SK-N-SH treated with all-trans-retinoic acid at 6 μM for 48 hours (cell line): ENCODE results near the gene IFIT3.

Experiments used
- ATAC-seq: fragments of 200-7000 bp; cut with Tn5 transposase; 3 replicates; pipeline ENCODE4 v1.9.1; 2020; ENCODE audit warnings: mild to moderate bottlenecking, moderate library complexity
- ARNTL ChIP-seq: fragments of 450-650 bp; formaldehyde crosslinking; IDR thresholded peaks from 2 replicates; pipeline ENCODE4 v1.5.0; 2020; ENCODE audit warnings: low read depth, mild to moderate bottlenecking, moderate library complexity, borderline replicate concordance
- BACH2 ChIP-seq: fragments of 250-450 bp; sonication (Bioruptor Pico); IDR thresholded peaks from 2 replicates; pipeline ENCODE4 v1.9.0; 2021; ENCODE audit warnings: mild to moderate bottlenecking, borderline replicate concordance
- CSDC2 ChIP-seq: fragments of 250-450 bp; sonication (Bioruptor Pico); IDR thresholded peaks from 2 replicates; pipeline ENCODE4 v1.5.0; 2020; ENCODE audit warnings: mild to moderate bottlenecking, moderate library complexity
- ESRRG ChIP-seq: fragments of 250-450 bp; sonication (Bioruptor Pico); IDR thresholded peaks from 2 replicates; pipeline ENCODE4 v1.6.1; 2021; ENCODE audit warnings: mild to moderate bottlenecking
- GLIS3 ChIP-seq: fragments of 250-450 bp; sonication (Bioruptor Pico); IDR thresholded peaks from 2 replicates; pipeline ENCODE4 v1.5.0; 2020; ENCODE audit warnings: mild to moderate bottlenecking, moderate library complexity
- ISL1 ChIP-seq: fragments of 250-450 bp; sonication (Bioruptor Pico); IDR thresholded peaks from 2 replicates; pipeline ENCODE4 v2.1.2; 2022; ENCODE audit warnings: mild to moderate bottlenecking, moderate library complexity
- OSR1 ChIP-seq: fragments of 250-450 bp; sonication (Bioruptor Pico); IDR thresholded peaks from 2 replicates; pipeline ENCODE4 v1.8.0; 2022; ENCODE audit warnings: moderate library complexity, mild to moderate bottlenecking, inconsistent platforms
- PATZ1 ChIP-seq: fragments of 250-450 bp; sonication (Bioruptor Pico); IDR thresholded peaks from 2 replicates; pipeline ENCODE4 v1.8.0; 2020; ENCODE audit warnings: mild to moderate bottlenecking, moderate library complexity, borderline replicate concordance
- PPARA ChIP-seq: fragments of 250-450 bp; sonication (Bioruptor Pico); IDR thresholded peaks from 2 replicates; pipeline ENCODE4 v1.5.0; 2020; ENCODE audit warnings: mild to moderate bottlenecking, borderline replicate concordance
- RARB ChIP-seq: fragments of 250-450 bp; sonication (Bioruptor Pico); IDR thresholded peaks from 2 replicates; pipeline ENCODE4 v1.8.0; 2021; ENCODE audit warnings: mild to moderate bottlenecking, moderate library complexity
- SNAI2 ChIP-seq: fragments of 250-450 bp; sonication (Bioruptor Pico); IDR thresholded peaks from 2 replicates; pipeline ENCODE4 v1.5.0; 2020; ENCODE audit warnings: mild to moderate bottlenecking, moderate library complexity
- TCF4 ChIP-seq: fragments of 250-450 bp; sonication (Bioruptor Pico); IDR thresholded peaks from 2 replicates; pipeline ENCODE4 v1.8.0; 2021; ENCODE audit warnings: mild to moderate bottlenecking, moderate library complexity, borderline replicate concordance
- TOX ChIP-seq: fragments of 250-450 bp; sonication (Bioruptor Pico); IDR thresholded peaks from 2 replicates; pipeline ENCODE4 v1.8.0; 2021; ENCODE audit warnings: mild to moderate bottlenecking, moderate library complexity, borderline replicate concordance
- TSHZ2 ChIP-seq: fragments of 250-450 bp; sonication (Bioruptor Pico); IDR thresholded peaks from 2 replicates; pipeline ENCODE4 v1.5.0; 2020; ENCODE audit warnings: mild to moderate bottlenecking, moderate library complexity
- ZC3H10 ChIP-seq: fragments of 250-450 bp; sonication (Bioruptor Pico); IDR thresholded peaks from 2 replicates; pipeline ENCODE4 v1.5.1; 2021; ENCODE audit warnings: mild to moderate bottlenecking, moderate library complexity
- ZFP3 ChIP-seq: fragments of 250-450 bp; sonication (Bioruptor Pico); IDR thresholded peaks from 2 replicates; pipeline ENCODE4 v1.5.0; 2020; ENCODE audit warnings: mild to moderate bottlenecking, moderate library complexity
- ZFP30 ChIP-seq: fragments of 450-650 bp; formaldehyde crosslinking; IDR thresholded peaks from 2 replicates; pipeline ENCODE4 v1.5.0; 2022; ENCODE audit warnings: mild to moderate bottlenecking, moderate library complexity
- ZNF565 ChIP-seq: fragments of 450-650 bp; formaldehyde crosslinking; conservative IDR thresholded peaks from 2 replicates; pipeline ENCODE4 v1.5.0; 2020; ENCODE audit warnings: low read depth, mild to moderate bottlenecking, moderate library complexity
- ZNF70 ChIP-seq: fragments of 450-650 bp; formaldehyde crosslinking; IDR thresholded peaks from 2 replicates; pipeline ENCODE4 v1.5.0; 2020; ENCODE audit warnings: mild to moderate bottlenecking, moderate library complexity
- ZNF8 ChIP-seq: fragments of 450-650 bp; formaldehyde crosslinking; IDR thresholded peaks from 2 replicates; pipeline ENCODE4 v1.5.0; 2020; ENCODE audit warnings: mild to moderate bottlenecking, moderate library complexity
- TF ChIP-seq, protein P1 (sequence below): fragments of 250-450 bp; sonication (Bioruptor Pico); IDR thresholded peaks from 2 replicates; pipeline ENCODE4 v1.5.1; 2021; ENCODE audit warnings: mild to moderate bottlenecking, moderate library complexity
- TF ChIP-seq, protein P2 (sequence below): fragments of 250-450 bp; sonication (Bioruptor Pico); IDR thresholded peaks from 2 replicates; pipeline ENCODE4 v1.5.1; 2020; ENCODE audit warnings: low read depth, mild to moderate bottlenecking, moderate library complexity
- TF ChIP-seq, protein P3 (sequence below): fragments of 250-450 bp; sonication (Bioruptor Pico); IDR thresholded peaks from 2 replicates; pipeline ENCODE4 v1.8.0; 2021; ENCODE audit warnings: low read depth, mild to moderate bottlenecking, moderate library complexity, borderline replicate concordance

Gene IFIT3

DNA sequence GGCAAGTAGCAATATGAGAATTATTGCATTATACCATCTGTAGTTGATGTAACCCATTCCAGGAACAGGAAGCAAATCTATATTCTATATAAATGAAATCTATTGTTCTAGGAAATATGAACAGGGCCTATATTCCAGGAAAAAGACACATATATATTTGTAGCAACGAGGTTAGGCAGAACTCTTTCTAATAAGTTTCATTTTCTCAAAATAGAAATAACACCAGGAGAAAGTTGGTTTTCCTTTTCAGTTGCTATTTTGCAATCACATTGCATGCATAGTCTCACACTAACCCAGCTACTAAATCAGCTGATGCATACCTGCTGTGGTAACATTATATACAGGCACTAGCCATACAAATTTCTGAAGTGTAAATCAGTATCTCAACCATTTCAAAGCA lies 32.2 kb upstream of the IFIT3 start (continued):
- TF ChIP-seq, protein P1, sequence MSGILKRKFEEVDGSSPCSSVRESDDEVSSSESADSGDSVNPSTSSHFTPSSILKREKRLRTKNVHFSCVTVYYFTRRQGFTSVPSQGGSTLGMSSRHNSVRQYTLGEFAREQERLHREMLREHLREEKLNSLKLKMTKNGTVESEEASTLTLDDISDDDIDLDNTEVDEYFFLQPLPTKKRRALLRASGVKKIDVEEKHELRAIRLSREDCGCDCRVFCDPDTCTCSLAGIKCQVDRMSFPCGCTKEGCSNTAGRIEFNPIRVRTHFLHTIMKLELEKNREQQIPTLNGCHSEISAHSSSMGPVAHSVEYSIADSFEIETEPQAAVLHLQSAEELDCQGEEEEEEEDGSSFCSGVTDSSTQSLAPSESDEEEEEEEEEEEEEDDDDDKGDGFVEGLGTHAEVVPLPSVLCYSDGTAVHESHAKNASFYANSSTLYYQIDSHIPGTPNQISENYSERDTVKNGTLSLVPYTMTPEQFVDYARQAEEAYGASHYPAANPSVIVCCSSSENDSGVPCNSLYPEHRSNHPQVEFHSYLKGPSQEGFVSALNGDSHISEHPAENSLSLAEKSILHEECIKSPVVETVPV (CRISPR knock-in tag) = no peak

DNA sequence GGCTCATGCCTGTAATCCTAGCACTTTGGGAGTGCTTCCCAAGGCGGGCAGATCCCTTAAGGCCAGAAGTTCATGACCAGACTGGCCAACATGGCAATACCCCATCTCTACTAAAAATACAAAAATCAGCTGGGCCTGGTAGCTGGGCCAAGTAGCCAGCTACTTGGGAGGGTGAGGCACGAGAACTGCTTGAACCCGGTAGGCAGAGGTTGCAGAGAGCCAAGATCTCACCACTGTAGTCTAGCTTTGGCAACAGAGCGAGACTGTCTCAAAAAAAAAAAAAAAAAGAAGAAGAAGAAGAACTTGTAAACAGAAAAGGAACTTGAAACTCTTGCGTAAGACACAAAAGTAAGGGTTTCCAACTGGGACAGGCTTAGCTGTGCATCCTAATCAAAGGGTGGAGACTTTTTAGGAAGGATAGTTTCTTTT lies 31.6 kb upstream of the IFIT3 start:
- TF ChIP-seq TOX (no peak), RARB (CRISPR knock-in tag) (no peak), PPARA (no peak), ZFP30 (no peak)
- TF ChIP-seq, protein P2, sequence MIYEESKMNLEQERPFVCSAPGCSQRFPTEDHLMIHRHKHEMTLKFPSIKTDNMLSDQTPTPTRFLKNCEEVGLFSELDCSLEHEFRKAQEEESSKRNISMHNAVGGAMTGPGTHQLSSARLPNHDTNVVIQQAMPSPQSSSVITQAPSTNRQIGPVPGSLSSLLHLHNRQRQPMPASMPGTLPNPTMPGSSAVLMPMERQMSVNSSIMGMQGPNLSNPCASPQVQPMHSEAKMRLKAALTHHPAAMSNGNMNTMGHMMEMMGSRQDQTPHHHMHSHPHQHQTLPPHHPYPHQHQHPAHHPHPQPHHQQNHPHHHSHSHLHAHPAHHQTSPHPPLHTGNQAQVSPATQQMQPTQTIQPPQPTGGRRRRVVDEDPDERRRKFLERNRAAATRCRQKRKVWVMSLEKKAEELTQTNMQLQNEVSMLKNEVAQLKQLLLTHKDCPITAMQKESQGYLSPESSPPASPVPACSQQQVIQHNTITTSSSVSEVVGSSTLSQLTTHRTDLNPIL (CRISPR knock-in tag) = no peak
- ATAC-seq = no peak

DNA sequence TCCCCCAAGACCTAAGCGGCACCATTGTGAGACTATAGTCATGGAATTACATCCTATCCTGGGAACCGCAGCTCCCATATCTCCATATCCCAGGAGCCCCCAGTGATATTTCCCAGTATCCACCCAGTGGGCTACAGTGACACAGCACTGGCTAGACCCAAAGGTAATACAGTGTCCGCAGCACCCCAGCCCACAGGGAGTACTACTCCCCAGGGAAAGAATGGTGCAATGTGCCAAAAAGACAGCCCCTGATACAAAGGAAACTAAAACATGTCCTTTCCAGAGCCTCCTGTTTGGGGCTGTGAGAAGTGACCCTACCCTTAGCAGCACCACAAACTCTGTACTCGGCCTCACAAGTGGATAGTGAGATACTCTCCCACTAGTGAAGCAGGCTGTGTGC lies 30.4 kb upstream of the IFIT3 start:
- no peak for ATAC-seq
- TF ChIP-seq ZNF565 (CRISPR knock-in tag) (no peak), TCF4 (no peak), BACH2 (CRISPR knock-in tag) (no peak), ISL1 (no peak), PPARA (no peak), CSDC2 (no peak), ZFP3 (CRISPR knock-in tag) (no peak), OSR1 (no peak), ZC3H10 (no peak), PATZ1 (CRISPR knock-in tag) (no peak), RARB (CRISPR knock-in tag) (no peak), ESRRG (CRISPR knock-in tag) (no peak)
- TF ChIP-seq, protein P2 (CRISPR knock-in tag) = no peak

- no peak for ATAC-seq
- TF ChIP-seq RARB (CRISPR knock-in tag) (no peak), SNAI2 (CRISPR knock-in tag) (no peak), PPARA (no peak), ZNF70 (no peak), TOX (no peak), TSHZ2 (no peak), CSDC2 (no peak), BACH2 (CRISPR knock-in tag) (no peak), ZFP30 (no peak), OSR1 (no peak), ZNF565 (CRISPR knock-in tag) (no peak), ISL1 (no peak), ZNF8 (CRISPR knock-in tag) (no peak), ESRRG (CRISPR knock-in tag) (no peak), TCF4 (no peak), GLIS3 (CRISPR knock-in tag) (no peak), ARNTL (CRISPR knock-in tag) (no peak)
- TF ChIP-seq, protein P1 (CRISPR knock-in tag) = no peak
- TF ChIP-seq, protein P3, sequence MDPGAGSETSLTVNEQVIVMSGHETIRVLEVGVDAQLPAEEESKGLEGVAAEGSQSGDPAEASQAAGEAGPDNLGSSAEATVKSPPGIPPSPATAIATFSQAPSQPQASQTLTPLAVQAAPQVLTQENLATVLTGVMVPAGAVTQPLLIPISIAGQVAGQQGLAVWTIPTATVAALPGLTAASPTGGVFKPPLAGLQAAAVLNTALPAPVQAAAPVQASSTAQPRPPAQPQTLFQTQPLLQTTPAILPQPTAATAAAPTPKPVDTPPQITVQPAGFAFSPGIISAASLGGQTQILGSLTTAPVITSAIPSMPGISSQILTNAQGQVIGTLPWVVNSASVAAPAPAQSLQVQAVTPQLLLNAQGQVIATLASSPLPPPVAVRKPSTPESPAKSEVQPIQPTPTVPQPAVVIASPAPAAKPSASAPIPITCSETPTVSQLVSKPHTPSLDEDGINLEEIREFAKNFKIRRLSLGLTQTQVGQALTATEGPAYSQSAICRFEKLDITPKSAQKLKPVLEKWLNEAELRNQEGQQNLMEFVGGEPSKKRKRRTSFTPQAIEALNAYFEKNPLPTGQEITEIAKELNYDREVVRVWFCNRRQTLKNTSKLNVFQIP = no peak
- TF ChIP-seq, protein P2 (CRISPR knock-in tag) = no peak
These were observed 30.0 kb upstream of the IFIT3 start for GRCh38 chr10:89297791-89298190.
